Type B pancreatic cell (in vitro differentiated cells): Measurements from ENCODE around the gene MIPOL1. TPM values are rescaled to one million over a fixed set of nuclear protein-coding genes. Genes with fewer than 3 reads are reported as not detected.

Experiments used
- DNase-seq: peaks from one replicate; pipeline ENCODE4 v3.0.0; 2021; ENCODE audit warnings: mixed read lengths; ENCODE audit not compliant: unreplicated experiment; ENCODE audit errors: extremely low spot score
- H3K27ac Mint-ChIP-seq: 2 replicates; pipeline ENCODE4 v1.8.0; 2021; ENCODE audit warnings: mild to moderate bottlenecking, mixed read lengths
- H3K27me3 Mint-ChIP-seq: 2 replicates; pipeline ENCODE4 v1.8.0; 2021; ENCODE audit warnings: mixed read lengths
- H3K36me3 Mint-ChIP-seq: 2 replicates; pipeline ENCODE4 v1.8.0; 2021; ENCODE audit warnings: mixed read lengths
- H3K4me1 Mint-ChIP-seq: one replicate; pipeline ENCODE4 v1.8.0; 2021; ENCODE audit warnings: mixed read lengths; ENCODE audit not compliant: unreplicated experiment
- H3K4me3 Mint-ChIP-seq: 2 replicates; pipeline ENCODE4 v1.8.0; 2021; ENCODE audit warnings: mild to moderate bottlenecking, mixed read lengths
- H3K9me3 Mint-ChIP-seq: 2 replicates; pipeline ENCODE4 v1.8.0; 2021; ENCODE audit warnings: mixed read lengths
- total RNA-seq: library from RNA; stranded (reverse); gene quantifications from 2 replicates; pipeline ENCODE4 v1.2.1, GENCODE V29; 2021; ENCODE audit warnings: low replicate concordance
- TF ChIP-seq, protein P1 (sequence below): fragments of 200-600 bp; sonication (generic); conservative IDR thresholded peaks from 2 replicates; pipeline ENCODE4 v1.5.0; 2021; ENCODE audit warnings: antibody characterized with exemption, mild to moderate bottlenecking

Gene MIPOL1
- total RNA-seq, 1 donor from 2014 or later: 14.5 TPM

DNA sequence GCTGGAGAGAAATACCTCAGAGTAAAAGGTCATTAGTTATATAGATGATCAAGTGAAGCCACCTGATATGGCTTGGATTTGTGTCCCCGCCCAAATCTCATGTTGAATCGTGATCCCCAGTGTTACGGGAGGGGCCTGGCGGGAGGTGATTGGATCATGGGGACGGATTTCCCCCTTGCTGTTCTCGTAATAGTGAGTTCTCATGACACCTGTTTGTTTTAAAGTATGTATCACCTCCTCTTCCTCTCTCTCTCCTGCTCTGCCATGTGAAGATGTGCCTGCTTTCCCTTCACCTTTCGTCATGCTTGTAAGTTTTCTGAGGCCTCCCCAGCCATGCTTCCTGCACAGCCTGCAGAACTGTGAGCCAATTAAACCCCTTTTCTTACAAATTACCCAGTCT is 272.5 kb downstream of the MIPOL1 start:
- Mint-ChIP-seq H3K27me3 (no peaks in the 10 kb centered on the region), H3K9me3 (no peaks in the 10 kb centered on the region), H3K27ac (no peak overlapping the region), H3K4me1 (no peaks in the 10 kb centered on the region), H3K4me3 (no peak overlapping the region), H3K36me3 (no peaks in the 10 kb centered on the region)
- no peak for DNase-seq
- TF ChIP-seq, protein P1, sequence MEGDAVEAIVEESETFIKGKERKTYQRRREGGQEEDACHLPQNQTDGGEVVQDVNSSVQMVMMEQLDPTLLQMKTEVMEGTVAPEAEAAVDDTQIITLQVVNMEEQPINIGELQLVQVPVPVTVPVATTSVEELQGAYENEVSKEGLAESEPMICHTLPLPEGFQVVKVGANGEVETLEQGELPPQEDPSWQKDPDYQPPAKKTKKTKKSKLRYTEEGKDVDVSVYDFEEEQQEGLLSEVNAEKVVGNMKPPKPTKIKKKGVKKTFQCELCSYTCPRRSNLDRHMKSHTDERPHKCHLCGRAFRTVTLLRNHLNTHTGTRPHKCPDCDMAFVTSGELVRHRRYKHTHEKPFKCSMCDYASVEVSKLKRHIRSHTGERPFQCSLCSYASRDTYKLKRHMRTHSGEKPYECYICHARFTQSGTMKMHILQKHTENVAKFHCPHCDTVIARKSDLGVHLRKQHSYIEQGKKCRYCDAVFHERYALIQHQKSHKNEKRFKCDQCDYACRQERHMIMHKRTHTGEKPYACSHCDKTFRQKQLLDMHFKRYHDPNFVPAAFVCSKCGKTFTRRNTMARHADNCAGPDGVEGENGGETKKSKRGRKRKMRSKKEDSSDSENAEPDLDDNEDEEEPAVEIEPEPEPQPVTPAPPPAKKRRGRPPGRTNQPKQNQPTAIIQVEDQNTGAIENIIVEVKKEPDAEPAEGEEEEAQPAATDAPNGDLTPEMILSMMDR: no peak

DNA sequence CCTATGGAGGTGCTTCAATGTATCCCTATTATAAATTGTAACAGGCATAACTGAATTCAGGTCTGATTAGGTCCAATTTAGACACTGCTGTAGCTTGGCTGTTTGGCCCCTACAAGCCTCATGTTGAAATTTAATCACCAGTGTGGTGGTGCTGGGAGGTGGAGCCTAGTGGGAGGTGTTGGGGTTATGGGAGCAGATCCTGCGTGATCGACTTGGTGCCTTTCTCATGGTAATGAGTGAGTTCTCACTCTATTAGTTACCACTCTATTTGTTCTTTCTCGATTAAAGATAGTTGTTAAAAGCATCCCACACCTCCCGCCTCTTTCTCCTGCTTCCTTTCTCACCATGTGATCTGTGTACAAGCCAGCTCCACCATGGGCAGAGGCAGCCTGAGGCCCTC is 275.2 kb downstream of the MIPOL1 start:
- no peak for DNase-seq
- no peaks in the 10 kb centered on the region for H3K27me3 Mint-ChIP-seq
- H3K9me3 Mint-ChIP-seq: no peaks in the 10 kb centered on the region
- no peaks in the 10 kb centered on the region for H3K4me1 Mint-ChIP-seq
- no peak overlapping the region for H3K4me3 Mint-ChIP-seq
- no peaks in the 10 kb centered on the region for H3K36me3 Mint-ChIP-seq
- H3K27ac Mint-ChIP-seq: no peak overlapping the region
- TF ChIP-seq, protein P1: no peak

DNA sequence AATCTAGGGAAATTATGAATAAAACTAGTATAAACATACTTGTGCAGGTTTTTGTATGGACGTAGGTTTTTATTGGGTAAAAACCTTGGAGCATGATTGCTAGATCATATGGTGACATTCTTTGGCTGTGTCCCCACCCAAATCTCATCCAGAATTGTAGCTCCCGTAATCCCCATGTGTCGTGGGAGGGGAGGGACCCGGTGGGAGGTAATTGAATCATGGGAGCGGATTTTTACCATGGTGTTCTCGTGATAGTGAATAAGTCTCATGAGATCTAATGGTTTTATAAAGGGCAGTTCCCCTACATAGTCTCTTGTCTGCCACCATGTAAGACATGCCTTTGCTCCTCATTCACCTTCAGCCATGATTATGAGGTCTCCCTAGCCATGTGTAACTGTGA is 276.5 kb downstream of the MIPOL1 start:
- TF ChIP-seq, protein P1: no peak
- Mint-ChIP-seq H3K27me3 (no peaks in the 10 kb centered on the region), H3K36me3 (no peaks in the 10 kb centered on the region), H3K9me3 (no peaks in the 10 kb centered on the region), H3K4me1 (no peaks in the 10 kb centered on the region), H3K4me3 (no peak overlapping the region), H3K27ac (no peak overlapping the region)
- no peak for DNase-seq

DNA sequence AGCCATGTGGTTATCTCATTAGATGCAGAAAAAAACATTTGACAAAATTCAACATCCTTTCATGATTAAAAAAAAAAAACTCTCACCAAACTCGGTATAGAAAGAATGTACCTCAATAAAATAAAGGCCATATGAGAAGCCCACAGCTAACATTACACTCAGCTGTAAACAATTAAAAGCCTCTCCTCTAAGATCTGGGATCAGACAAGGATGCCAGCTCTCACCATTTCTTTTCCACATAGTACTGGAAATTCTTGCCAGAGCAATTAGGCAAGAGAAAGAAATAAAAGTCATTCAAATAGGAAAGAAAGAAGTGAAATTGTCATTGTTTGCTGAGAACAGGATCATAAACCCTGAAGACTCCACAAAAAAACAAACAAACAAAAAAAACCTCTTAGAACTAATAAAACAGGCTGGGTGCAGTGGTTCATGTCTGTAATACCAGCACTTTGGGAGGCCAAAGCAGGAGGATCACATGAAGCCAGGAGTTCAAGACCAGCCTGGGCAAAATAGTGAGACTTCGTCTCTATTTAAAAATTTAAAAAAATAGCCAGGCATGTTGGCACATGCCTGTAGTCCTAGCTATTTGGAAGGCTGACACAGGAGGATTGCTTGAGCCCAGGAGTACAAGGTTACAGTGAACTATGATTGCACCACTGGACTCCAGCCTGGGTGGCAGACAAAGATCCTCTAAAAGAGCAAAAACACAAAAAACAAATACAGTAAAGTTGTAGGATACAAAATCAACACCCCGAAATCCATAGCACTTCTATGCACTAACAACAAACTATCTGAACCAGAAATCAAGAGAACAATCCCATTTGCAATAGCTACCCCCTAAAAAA is 282.9 kb downstream of the MIPOL1 start:
- H3K4me3 Mint-ChIP-seq: no peak overlapping the region
- DNase-seq: no peak
- no peaks in the 10 kb centered on the region for H3K4me1 Mint-ChIP-seq
- no peaks in the 10 kb centered on the region for H3K27me3 Mint-ChIP-seq
- TF ChIP-seq, protein P1: no peak
- no peak overlapping the region for H3K27ac Mint-ChIP-seq
- H3K9me3 Mint-ChIP-seq: no peaks in the 10 kb centered on the region
- peaks cover 12% of the 10 kb centered on the region for H3K36me3 Mint-ChIP-seq

DNA sequence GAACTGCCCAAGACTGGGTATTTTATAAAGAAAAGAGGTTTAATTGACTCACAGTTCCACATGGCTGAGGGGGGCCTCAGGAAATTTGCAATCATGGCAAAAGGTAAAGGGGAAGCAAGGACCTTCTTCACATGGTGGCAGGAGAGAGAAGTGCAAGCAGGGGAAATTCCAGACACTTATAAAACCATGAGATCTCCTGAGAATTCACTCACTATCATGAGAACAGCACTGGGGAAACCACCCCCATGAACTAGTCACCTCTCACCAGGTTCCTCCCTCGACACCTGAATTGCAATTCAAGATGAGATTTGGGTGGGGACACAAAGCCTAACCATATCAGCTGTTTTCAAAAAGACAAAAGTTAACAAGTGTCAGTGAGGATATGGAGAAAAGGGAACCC is 284.7 kb downstream of the MIPOL1 start:
- Mint-ChIP-seq H3K9me3 (no peaks in the 10 kb centered on the region), H3K36me3 (peaks cover 12% of the 10 kb centered on the region), H3K27ac (no peak overlapping the region), H3K4me3 (no peak overlapping the region), H3K27me3 (no peaks in the 10 kb centered on the region), H3K4me1 (no peaks in the 10 kb centered on the region)
- TF ChIP-seq, protein P1: no peak
- DNase-seq: no peak
